Urinary bladder (tissue), 4 donors: ENCODE data around the gene ZNF33B. TPM values are rescaled to one million over a fixed set of nuclear protein-coding genes. Genes with fewer than 3 reads are reported as not detected.

ENCODE experiments used
- DNase-seq: peaks from one replicate; pipeline ENCODE4 v3.0.0-alpha.2; 2015; ENCODE audit errors: extremely low spot score
- H3K27ac ChIP-seq: one replicate; pipeline ENCODE4 v1.5.1; 2013; ENCODE audit warnings: low read depth, mild to moderate bottlenecking, moderate library complexity
- H3K36me3 ChIP-seq: one replicate; pipeline ENCODE4 v1.6.1; 2013; ENCODE audit warnings: mild to moderate bottlenecking, moderate library complexity; ENCODE audit not compliant: insufficient read depth
- H3K4me1 ChIP-seq: one replicate; pipeline ENCODE4 v1.6.1; 2013; ENCODE audit warnings: mild to moderate bottlenecking, moderate library complexity; ENCODE audit not compliant: insufficient read depth
- H3K4me3 ChIP-seq: one replicate; pipeline ENCODE4 v1.5.1; 2013; ENCODE audit warnings: low read depth, low read length
- WGBS: extraction: QIAGEN DNeasy Blood & Tissue Kit; methylation state at CpG from one replicate; pipeline ENCODE4 v1.1.7; 2013; 5-methylcytosine and 5-hydroxymethylcytosine counted together
- polyA plus RNA-seq: library from polyadenylated mRNA; stranded (reverse); fragments of 200-250 nt; gene quantifications from one replicate; pipeline ENCODE4 v1.2.3, GENCODE V29; 2013
- total RNA-seq: library from RNA; depleted of rRNA; stranded (reverse); fragments of >200 nt; gene quantifications from one replicate; pipeline ENCODE4 v1.2.3, GENCODE V29; 2014
- donor health status: healthy with polysubstance abuse.
- donor health status: healthy.

ZNF33B gene
- total and polyA plus RNA-seq, 2 donors: 11.6 to 35.2 TPM

- H3K36me3 ChIP-seq: peaks cover 2% of the 10 kb centered on the region
- peak overlapping the region; percentile 96 for H3K27ac ChIP-seq
- peak overlapping the region; percentile 66 for H3K4me3 ChIP-seq
- under 1% methylated on average over 6 of the region's 6 CpGs for WGBS
- H3K4me1 ChIP-seq: no peaks in the 10 kb centered on the region
- DNase-seq: no peak
These were observed 476 bp upstream of the ZNF33B start for GRCh38 chr10:42638821-42639270.

GRCh38 chr10:42637648-42638054 lies 719 bp downstream of the ZNF33B start:
- Histone ChIP-seq H3K36me3 (peaks cover 2% of the 10 kb centered on the region), H3K27ac (peak overlapping the region; percentile 96), H3K4me1 (no peaks in the 10 kb centered on the region), H3K4me3 (peak overlapping the region; percentile 66)
- WGBS: 27% methylated on average over 10 of the region's 10 CpGs
- no peak for DNase-seq

DNA sequence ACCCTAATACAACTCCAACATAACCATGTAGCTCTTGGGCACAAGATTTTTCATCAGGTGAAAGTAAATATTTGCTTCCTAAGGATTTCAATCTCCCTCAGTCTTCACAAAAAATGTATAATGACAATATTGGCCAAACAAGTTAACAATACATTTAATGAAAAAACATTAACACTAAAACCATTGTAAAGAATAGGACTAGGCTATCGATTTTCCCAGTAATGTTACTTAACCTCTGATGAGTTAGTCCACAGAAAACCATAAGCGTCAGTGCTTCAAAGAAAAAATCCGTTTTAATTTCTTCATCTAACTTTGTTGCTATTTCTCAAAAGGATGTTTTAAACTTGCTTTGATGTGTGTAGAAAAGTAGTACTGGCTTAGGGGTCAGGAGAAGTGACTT lies 1.2 kb downstream of the ZNF33B start:
- Histone ChIP-seq H3K4me1 (no peaks in the 10 kb centered on the region), H3K4me3 (no peak overlapping the region), H3K27ac (no peak overlapping the region), H3K36me3 (peaks cover 2% of the 10 kb centered on the region)
- WGBS: 69% methylated on average over 3 of the region's 3 CpGs
- DNase-seq: no peak

- Histone ChIP-seq H3K36me3 (peaks cover 2% of the 10 kb centered on the region), H3K27ac (no peak overlapping the region), H3K4me3 (no peak overlapping the region), H3K4me1 (no peaks in the 10 kb centered on the region)
- 96% methylated on average over 4 of the region's 4 CpGs for WGBS
- DNase-seq: no peak
These were observed 3.3 kb downstream of the ZNF33B start for GRCh38 chr10:42635098-42635497.

DNA sequence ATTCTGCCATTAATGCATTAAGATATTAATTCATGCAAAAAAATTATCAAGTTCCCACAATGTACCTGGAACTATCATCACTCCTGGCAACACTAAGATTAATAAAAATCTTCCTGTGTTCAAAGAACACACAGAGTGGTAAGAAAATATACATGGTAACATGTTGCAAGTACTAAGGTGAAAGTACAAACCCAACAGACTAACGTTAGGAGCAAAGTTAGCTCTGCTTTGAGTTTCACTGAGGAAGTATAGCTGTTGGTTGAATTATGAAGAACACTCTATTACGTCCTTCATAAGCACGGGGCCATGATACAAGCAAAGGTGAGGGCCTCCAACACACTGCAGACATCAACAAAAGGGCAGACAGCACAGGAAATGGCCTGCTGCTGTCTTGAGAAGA lies 5.8 kb downstream of the ZNF33B start:
- no peak overlapping the region for H3K27ac ChIP-seq
- no peak overlapping the region for H3K4me3 ChIP-seq
- DNase-seq: no peak
- 84% methylated on average over 3 of the region's 3 CpGs for WGBS
- H3K4me1 ChIP-seq: no peaks in the 10 kb centered on the region
- H3K36me3 ChIP-seq: peaks cover 4% of the 10 kb centered on the region

GRCh38 chr10:42630537-42631134 lies 7.7 kb downstream of the ZNF33B start:
- 38% methylated on average over 1 of the region's 1 CpG for WGBS
- DNase-seq: no peak
- no peak overlapping the region for H3K4me3 ChIP-seq
- peaks cover 3% of the 10 kb centered on the region for H3K36me3 ChIP-seq
- H3K4me1 ChIP-seq: no peaks in the 10 kb centered on the region
- no peak overlapping the region for H3K27ac ChIP-seq

GRCh38 chr10:42623929-42624328 lies 14.4 kb downstream of the ZNF33B start:
- H3K4me1 ChIP-seq: no peaks in the 10 kb centered on the region
- WGBS: 82% methylated on average over 4 of the region's 4 CpGs
- peaks cover 7% of the 10 kb centered on the region for H3K36me3 ChIP-seq
- no peak overlapping the region for H3K27ac ChIP-seq
- H3K4me3 ChIP-seq: no peak overlapping the region
- DNase-seq: no peak

DNA sequence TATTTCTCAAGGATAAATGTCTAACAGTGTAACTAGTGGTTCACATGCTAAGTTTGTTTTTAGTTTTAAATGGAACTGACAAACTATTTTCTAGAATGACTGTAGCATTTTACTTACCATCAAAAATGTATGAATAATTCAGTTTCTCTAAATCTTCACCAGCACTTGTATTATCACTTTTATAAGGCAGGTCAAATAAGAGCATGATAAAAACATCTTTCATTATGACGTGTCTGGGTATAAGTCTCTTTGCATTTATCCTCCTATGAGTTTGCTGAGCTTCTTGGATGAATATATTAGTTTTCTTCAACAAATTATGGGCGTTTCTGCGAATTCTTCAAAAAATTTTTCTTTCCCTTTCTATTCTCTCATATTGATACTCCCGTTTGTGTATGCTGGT lies 19.9 kb downstream of the ZNF33B start:
- Histone ChIP-seq H3K27ac (no peak overlapping the region), H3K4me3 (no peak overlapping the region), H3K4me1 (no peaks in the 10 kb centered on the region), H3K36me3 (no peaks in the 10 kb centered on the region)
- 94% methylated on average over 4 of the region's 4 CpGs for WGBS
- no peak for DNase-seq

- DNase-seq: no peak
- 86% methylated on average over 3 of the region's 3 CpGs for WGBS
- Histone ChIP-seq H3K36me3 (no peaks in the 10 kb centered on the region), H3K4me1 (no peaks in the 10 kb centered on the region), H3K4me3 (no peak overlapping the region), H3K27ac (no peak overlapping the region)
These were observed 23.0 kb downstream of the ZNF33B start for GRCh38 chr10:42615419-42615818.

GRCh38 chr10:42609872-42610271 lies 28.5 kb downstream of the ZNF33B start:
- Histone ChIP-seq H3K36me3 (peaks cover 2% of the 10 kb centered on the region), H3K27ac (no peak overlapping the region), H3K4me3 (no peak overlapping the region), H3K4me1 (no peaks in the 10 kb centered on the region)
- DNase-seq: no peak
- 95% methylated on average over 1 of the region's 1 CpG for WGBS

DNA sequence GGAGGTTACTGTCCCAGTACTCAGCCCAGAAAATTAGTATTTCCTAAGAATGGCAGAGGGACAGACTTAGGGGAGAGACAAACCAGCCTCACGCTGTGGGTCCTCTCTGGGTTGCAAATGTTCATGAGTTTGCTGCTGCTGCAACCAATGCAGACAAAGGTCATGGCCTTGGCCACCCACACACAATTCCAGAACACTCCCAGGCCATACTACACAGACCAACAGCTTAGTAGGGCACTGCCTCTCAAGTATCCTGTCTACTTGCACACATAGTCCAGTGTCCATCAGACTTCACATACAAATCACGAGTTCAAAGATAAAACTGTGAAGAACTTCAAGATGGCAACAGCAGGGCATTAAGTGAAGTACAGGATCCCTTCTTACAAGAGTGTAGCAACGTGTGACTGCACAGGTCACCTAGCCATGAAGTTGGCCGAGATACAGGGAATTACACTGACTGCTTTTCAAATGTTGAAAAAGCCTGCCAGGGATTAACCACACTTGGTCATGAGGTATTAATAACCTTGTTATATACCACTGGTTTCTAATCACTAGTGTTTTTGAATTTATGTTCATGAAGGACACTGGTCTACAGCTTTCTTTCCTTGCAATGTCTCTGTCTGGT lies 40.0 kb downstream of the ZNF33B start:
- peaks cover 7% of the 10 kb centered on the region for H3K36me3 ChIP-seq
- no peak overlapping the region for H3K27ac ChIP-seq
- no peak for DNase-seq
- no peaks in the 10 kb centered on the region for H3K4me1 ChIP-seq
- WGBS: 89% methylated on average over 4 of the region's 4 CpGs
- no peak overlapping the region for H3K4me3 ChIP-seq

GRCh38 chr10:42596196-42596595 lies 42.2 kb downstream of the ZNF33B start:
- no peak for DNase-seq
- no peak overlapping the region for H3K27ac ChIP-seq
- no peaks in the 10 kb centered on the region for H3K4me1 ChIP-seq
- peaks cover 13% of the 10 kb centered on the region for H3K36me3 ChIP-seq
- no peak overlapping the region for H3K4me3 ChIP-seq

DNA sequence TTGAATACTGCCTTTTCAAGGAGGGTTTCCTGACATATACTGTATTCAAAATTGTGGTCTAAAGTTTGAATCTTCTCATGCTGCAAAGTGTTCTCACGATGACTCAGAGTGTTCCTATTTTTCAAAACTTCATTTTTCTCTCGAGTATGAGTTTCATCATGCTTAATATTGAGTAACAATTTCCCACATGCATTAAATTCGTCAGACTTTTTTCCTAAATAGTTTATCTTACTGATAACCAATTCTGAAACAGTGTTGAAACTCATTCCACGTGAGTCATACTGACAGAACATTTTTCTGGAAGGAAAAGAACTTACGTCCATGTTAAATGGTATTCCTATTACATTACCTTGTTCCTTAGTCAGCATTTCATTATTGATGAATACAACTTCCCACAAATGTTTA lies 44.1 kb downstream of the ZNF33B start:
- no peak overlapping the region for H3K4me3 ChIP-seq
- H3K4me1 ChIP-seq: no peaks in the 10 kb centered on the region
- no peak overlapping the region for H3K27ac ChIP-seq
- H3K36me3 ChIP-seq: peaks cover 15% of the 10 kb centered on the region
- no peak for DNase-seq
- 75% methylated on average over 5 of the region's 5 CpGs for WGBS

DNA sequence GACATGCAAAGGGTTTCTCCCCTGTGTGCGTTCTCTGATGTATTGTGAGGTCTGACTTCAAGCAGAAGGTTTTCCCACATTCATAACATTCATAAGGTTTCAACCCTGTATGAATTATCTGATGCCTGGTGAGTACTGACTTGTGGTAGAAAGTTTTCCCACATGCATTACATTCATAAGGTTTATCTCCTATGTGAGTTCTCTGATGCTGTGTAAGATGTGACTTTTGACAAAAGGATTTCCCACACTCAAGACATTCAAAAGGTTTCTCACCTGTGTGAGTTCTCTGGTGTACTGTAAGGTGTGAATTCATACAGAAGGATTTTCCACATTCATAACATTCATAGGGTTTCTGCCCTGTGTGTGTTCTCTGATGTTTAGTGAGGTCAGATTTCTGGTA lies 45.1 kb downstream of the ZNF33B start:
- Histone ChIP-seq H3K36me3 (peaks cover 15% of the 10 kb centered on the region), H3K27ac (no peak overlapping the region), H3K4me3 (no peak overlapping the region), H3K4me1 (no peaks in the 10 kb centered on the region)
- DNase-seq: no peak
- WGBS: 99% methylated on average over 1 of the region's 1 CpG
